ENCODE results near the gene YAF2. TPM values are rescaled to one million over a fixed set of nuclear protein-coding genes. Genes with fewer than 3 reads are reported as not detected.

Gene YAF2
- total and polyA plus RNA-seq, 2 of the 13 experiments (the other 11 are each of a cell fraction or from before 2014, with no cell fraction given) = 8.4 to 11.7 TPM

DNA sequence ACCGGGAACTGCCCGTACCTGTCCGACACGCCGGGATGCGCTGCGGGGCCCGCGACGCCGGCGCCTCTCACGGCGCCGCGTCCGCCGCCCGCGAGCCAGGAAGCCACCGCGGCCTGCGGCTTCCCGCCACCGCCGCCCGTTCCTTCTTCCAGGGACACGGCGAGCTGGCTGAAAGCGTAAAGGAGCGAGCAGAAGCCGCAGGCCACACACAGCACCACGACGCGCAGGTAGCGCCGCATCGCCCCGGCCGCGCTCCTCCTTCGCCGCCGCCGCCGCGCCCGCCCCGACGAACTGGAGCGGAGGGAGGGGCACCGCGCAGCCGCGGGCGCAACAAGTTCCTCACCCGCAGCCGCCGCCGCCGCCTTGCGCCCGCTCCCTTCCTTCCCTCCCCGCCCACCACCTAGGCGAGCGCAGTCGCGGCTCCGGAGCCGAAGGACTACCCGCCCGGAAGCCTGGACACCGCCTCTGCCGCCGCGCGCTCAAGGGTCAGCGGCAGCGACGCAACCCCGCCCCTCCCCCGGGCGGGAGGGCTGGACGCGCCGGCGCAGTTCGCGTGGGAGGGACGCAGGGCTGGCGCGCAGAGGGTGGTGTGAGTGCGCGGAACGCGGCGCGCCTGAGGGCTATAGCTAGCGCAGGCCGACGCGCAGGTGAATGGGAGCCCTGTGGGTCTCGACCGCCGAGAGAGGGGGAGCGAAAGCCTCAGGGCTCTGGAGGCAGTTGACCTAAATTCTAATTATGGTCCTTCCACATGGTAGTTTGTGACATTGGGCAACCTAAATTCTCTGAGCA, 93.4 kb downstream of the YAF2 start, which contains the start of gene GXYLT1 (continued):
- TF ChIP-seq, protein P1, sequence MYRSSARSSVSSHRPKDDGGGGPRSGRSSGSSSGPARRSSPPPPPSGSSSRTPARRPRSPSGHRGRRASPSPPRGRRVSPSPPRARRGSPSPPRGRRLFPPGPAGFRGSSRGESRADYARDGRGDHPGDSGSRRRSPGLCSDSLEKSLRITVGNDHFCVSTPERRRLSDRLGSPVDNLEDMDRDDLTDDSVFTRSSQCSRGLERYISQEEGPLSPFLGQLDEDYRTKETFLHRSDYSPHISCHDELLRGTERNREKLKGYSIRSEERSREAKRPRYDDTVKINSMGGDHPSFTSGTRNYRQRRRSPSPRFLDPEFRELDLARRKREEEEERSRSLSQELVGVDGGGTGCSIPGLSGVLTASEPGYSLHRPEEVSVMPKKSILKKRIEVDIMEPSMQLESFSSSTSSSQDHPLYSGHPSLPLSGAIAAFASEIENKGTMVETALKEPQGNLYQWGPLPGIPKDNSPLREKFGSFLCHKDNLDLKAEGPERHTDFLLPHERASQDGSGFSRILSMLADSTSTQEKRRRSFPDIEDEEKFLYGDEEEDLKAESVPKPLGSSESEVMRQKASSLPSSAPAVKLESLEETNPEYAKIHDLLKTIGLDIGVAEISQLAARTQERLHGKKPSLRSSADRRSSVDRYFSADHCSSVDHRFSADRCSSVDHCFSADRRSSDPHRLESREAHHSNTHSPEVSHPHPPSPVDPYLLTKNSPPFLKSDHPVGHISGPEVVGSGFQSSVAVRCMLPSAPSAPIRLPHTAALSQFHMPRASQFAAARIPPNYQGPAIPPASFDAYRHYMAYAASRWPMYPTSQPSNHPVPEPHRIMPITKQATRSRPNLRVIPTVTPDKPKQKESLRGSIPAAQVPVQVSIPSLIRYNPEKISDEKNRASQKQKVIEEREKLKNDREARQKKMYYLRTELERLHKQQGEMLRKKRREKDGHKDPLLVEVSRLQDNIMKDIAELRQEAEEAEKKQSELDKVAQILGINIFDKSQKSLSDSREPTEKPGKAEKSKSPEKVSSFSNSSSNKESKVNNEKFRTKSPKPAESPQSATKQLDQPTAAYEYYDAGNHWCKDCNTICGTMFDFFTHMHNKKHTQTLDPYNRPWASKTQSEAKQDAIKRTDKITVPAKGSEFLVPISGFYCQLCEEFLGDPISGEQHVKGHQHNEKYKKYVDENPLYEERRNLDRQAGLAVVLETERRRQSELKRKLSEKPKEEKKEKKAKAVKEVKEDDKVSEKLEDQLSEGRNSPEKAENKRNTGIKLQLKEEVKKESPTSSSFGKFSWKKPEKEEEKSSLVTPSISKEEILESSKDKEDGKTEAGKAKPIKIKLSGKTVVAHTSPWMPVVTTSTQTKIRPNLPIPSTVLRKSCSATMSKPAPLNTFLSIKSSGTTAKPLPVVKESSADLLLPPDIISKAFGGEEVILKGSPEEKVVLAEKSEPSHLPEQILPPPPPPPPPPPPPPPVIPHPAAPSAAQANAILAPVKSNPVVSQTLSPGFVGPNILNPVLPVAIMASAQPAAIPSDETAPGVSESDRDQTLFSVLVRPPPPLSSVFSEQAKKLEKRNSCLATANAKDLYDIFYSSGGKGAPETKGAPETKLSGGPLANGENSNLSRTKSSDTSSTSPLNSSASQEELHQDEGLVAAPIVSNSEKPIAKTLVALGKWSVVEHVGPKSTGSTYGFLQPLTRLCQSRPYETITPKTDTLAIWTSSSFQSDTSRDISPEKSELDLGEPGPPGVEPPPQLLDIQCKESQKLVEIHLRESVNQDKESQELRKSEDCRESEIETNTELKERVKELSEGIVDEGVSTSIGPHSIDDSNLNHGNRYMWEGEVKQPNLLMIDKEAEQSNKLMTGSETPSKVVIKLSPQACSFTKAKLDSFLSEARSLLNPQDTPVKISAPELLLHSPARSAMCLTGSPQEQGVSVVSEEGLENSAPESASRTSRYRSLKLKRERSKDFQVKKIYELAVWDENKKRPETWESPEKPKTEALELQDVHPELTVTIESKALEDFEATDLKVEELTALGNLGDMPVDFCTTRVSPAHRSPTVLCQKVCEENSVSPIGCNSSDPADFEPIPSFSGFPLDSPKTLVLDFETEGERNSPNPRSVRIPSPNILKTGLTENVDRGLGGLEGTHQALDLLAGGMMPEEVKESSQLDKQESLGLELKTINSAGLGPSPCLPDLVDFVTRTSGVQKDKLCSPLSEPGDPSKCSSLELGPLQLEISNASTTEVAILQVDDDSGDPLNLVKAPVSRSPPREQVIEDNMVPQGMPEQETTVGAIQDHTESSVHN (CRISPR knock-in tag; IDR thresholded peaks at IDR 0.05) = 0 out of 2 replicates have a peak, but pooled peaks have one; percentile 37
- no peak for TF ChIP-seq HDAC6 (IDR thresholded peaks at IDR 0.05; ENCODE audit: low read depth, low read length)
- TF ChIP-seq, protein P2, sequence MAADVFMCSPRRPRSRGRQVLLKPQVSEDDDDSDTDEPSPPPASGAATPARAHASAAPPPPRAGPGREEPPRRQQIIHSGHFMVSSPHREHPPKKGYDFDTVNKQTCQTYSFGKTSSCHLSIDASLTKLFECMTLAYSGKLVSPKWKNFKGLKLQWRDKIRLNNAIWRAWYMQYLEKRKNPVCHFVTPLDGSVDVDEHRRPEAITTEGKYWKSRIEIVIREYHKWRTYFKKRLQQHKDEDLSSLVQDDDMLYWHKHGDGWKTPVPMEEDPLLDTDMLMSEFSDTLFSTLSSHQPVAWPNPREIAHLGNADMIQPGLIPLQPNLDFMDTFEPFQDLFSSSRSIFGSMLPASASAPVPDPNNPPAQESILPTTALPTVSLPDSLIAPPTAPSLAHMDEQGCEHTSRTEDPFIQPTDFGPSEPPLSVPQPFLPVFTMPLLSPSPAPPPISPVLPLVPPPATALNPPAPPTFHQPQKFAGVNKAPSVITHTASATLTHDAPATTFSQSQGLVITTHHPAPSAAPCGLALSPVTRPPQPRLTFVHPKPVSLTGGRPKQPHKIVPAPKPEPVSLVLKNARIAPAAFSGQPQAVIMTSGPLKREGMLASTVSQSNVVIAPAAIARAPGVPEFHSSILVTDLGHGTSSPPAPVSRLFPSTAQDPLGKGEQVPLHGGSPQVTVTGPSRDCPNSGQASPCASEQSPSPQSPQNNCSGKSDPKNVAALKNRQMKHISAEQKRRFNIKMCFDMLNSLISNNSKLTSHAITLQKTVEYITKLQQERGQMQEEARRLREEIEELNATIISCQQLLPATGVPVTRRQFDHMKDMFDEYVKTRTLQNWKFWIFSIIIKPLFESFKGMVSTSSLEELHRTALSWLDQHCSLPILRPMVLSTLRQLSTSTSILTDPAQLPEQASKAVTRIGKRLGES (CRISPR knock-in tag; IDR thresholded peaks at IDR 0.05; ENCODE audit: borderline replicate concordance) = no peak
- no peak for TF ChIP-seq ZNF562 (CRISPR knock-in tag; IDR thresholded peaks at IDR 0.05; ENCODE audit: borderline replicate concordance)
- peak; percentile 85 for TF ChIP-seq ETV5 (CRISPR knock-in tag; IDR thresholded peaks at IDR 0.05; ENCODE audit: borderline replicate concordance)
- peak; percentile 57; the same call in 1 of the 2 replicates for TF ChIP-seq ZNF772 (CRISPR knock-in tag; IDR thresholded peaks at IDR 0.05)
- TF ChIP-seq, protein P3, sequence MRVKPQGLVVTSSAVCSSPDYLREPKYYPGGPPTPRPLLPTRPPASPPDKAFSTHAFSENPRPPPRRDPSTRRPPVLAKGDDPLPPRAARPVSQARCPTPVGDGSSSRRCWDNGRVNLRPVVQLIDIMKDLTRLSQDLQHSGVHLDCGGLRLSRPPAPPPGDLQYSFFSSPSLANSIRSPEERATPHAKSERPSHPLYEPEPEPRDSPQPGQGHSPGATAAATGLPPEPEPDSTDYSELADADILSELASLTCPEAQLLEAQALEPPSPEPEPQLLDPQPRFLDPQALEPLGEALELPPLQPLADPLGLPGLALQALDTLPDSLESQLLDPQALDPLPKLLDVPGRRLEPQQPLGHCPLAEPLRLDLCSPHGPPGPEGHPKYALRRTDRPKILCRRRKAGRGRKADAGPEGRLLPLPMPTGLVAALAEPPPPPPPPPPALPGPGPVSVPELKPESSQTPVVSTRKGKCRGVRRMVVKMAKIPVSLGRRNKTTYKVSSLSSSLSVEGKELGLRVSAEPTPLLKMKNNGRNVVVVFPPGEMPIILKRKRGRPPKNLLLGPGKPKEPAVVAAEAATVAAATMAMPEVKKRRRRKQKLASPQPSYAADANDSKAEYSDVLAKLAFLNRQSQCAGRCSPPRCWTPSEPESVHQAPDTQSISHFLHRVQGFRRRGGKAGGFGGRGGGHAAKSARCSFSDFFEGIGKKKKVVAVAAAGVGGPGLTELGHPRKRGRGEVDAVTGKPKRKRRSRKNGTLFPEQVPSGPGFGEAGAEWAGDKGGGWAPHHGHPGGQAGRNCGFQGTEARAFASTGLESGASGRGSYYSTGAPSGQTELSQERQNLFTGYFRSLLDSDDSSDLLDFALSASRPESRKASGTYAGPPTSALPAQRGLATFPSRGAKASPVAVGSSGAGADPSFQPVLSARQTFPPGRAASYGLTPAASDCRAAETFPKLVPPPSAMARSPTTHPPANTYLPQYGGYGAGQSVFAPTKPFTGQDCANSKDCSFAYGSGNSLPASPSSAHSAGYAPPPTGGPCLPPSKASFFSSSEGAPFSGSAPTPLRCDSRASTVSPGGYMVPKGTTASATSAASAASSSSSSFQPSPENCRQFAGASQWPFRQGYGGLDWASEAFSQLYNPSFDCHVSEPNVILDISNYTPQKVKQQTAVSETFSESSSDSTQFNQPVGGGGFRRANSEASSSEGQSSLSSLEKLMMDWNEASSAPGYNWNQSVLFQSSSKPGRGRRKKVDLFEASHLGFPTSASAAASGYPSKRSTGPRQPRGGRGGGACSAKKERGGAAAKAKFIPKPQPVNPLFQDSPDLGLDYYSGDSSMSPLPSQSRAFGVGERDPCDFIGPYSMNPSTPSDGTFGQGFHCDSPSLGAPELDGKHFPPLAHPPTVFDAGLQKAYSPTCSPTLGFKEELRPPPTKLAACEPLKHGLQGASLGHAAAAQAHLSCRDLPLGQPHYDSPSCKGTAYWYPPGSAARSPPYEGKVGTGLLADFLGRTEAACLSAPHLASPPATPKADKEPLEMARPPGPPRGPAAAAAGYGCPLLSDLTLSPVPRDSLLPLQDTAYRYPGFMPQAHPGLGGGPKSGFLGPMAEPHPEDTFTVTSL (CRISPR knock-in tag; IDR thresholded peaks at IDR 0.05; ENCODE audit: borderline replicate concordance) = no peak
- TF ChIP-seq ESRRA (CRISPR knock-in tag; IDR thresholded peaks at IDR 0.05; ENCODE audit: low read depth) = no peak
- no peak for TF ChIP-seq WIZ (CRISPR knock-in tag; IDR thresholded peaks at IDR 0.05)
- TF ChIP-seq TBL1XR1 (IDR thresholded peaks at IDR 0.05; ENCODE audit: borderline replicate concordance, low read length, partially characterized antibody) = no peak

Data from HepG2 (cell line).